WTC11 (cell line): Measurements from ENCODE around the gene SUPT5H. TPM values are rescaled to one million over a fixed set of nuclear protein-coding genes. Genes with fewer than 3 reads are reported as not detected.

Experiments
- ATAC-seq: fragments of 200-7000 bp; cut with Tn5 transposase; 2 replicates; pipeline ENCODE4 v1.10.0; 2021; ENCODE audit warnings: mild to moderate bottlenecking, moderate library complexity
- CTCF ChIA-PET: fragments of 300-600 bp; sonication (Branson Sonifier 250); formaldehyde crosslinking; loops from one replicate; lab custom pipeline; 2021; ENCODE audit warnings: antibody characterized with exemption; lab: Charles Lee
- POLR2A ChIA-PET: fragments of 350-600 bp; sonication (Branson Sonifier 250); formaldehyde crosslinking; loops from one replicate; lab custom pipeline; 2021; ENCODE audit warnings: antibody characterized with exemption; lab: Charles Lee
- DNase-seq: peaks from one replicate; pipeline ENCODE4 v3.0.0; 2021; ENCODE audit warnings: low spot score
- H3K27ac Mint-ChIP-seq: 2 replicates; pipeline ENCODE4 v1.8.0; 2021; ENCODE audit warnings: mixed read lengths
- H3K27me3 Mint-ChIP-seq: 2 replicates; pipeline ENCODE4 v1.8.0; 2021; ENCODE audit warnings: low read depth, mild to moderate bottlenecking, moderate library complexity, mixed read lengths
- H3K36me3 Mint-ChIP-seq: 2 replicates; pipeline ENCODE4 v1.8.0; 2021; ENCODE audit warnings: mixed read lengths
- H3K4me1 Mint-ChIP-seq: 2 replicates; pipeline ENCODE4 v1.8.0; 2022; ENCODE audit warnings: mixed read lengths
- H3K4me3 Mint-ChIP-seq: 2 replicates; pipeline ENCODE4 v1.8.0; 2021; ENCODE audit warnings: mild to moderate bottlenecking, moderate library complexity, mixed read lengths
- H3K9me3 Mint-ChIP-seq: 2 replicates; pipeline ENCODE4 v1.8.0; 2021; ENCODE audit warnings: mixed read lengths
- AR ChIP-seq: fragments of 250-450 bp; sonication (Bioruptor Pico); IDR thresholded peaks from 2 replicates; pipeline ENCODE4 v1.9.0; 2021; ENCODE audit warnings: mild to moderate bottlenecking
- ARID4B ChIP-seq: sonication (generic); formaldehyde crosslinking; IDR thresholded peaks from 2 replicates; pipeline ENCODE4 v1.8.0; 2023; ENCODE audit warnings: missing genetic modification reagents, mild to moderate bottlenecking, borderline replicate concordance
- ATF3 ChIP-seq: sonication (generic); formaldehyde crosslinking; conservative IDR thresholded peaks from 2 replicates; pipeline ENCODE4 v1.8.1; 2022; ENCODE audit warnings: mild to moderate bottlenecking, missing genetic modification reagents
- E2F1 ChIP-seq: sonication (generic); formaldehyde crosslinking; IDR thresholded peaks from 2 replicates; pipeline ENCODE4 v1.8.0; 2022; ENCODE audit warnings: mild to moderate bottlenecking, missing genetic modification reagents
- E2F4 ChIP-seq: sonication (generic); formaldehyde crosslinking; IDR thresholded peaks from 2 replicates; pipeline ENCODE4 v1.8.1; 2022; ENCODE audit warnings: low read depth, mild to moderate bottlenecking, moderate library complexity, missing genetic modification reagents, borderline replicate concordance
- E2F5 ChIP-seq: sonication (generic); formaldehyde crosslinking; IDR thresholded peaks from 2 replicates; pipeline ENCODE4 v1.8.1; 2022; ENCODE audit warnings: mild to moderate bottlenecking, moderate library complexity, missing genetic modification reagents
- FOXJ3 ChIP-seq: sonication (generic); formaldehyde crosslinking; IDR thresholded peaks from 2 replicates; pipeline ENCODE4 v1.9.0; 2021; ENCODE audit warnings: missing genetic modification reagents, mild to moderate bottlenecking, borderline replicate concordance
- HMGA2 ChIP-seq: fragments of 250-450 bp; sonication (Bioruptor Pico); IDR thresholded peaks from 2 replicates; pipeline ENCODE4 v1.4.0; 2021; ENCODE audit warnings: mild to moderate bottlenecking, moderate library complexity
- JAZF1 ChIP-seq: fragments of 250-450 bp; sonication (Bioruptor Pico); IDR thresholded peaks from 2 replicates; pipeline ENCODE4 v1.9.0; 2021; ENCODE audit warnings: moderate library complexity, mild to moderate bottlenecking, inconsistent platforms
- MYBL2 ChIP-seq: sonication (generic); formaldehyde crosslinking; IDR thresholded peaks from 2 replicates; pipeline ENCODE4 v1.8.1; 2023; ENCODE audit warnings: mild to moderate bottlenecking, moderate library complexity, missing genetic modification reagents
- SP1 ChIP-seq: sonication (generic); formaldehyde crosslinking; conservative IDR thresholded peaks from 2 replicates; pipeline ENCODE4 v1.8.1; 2022; ENCODE audit warnings: missing genetic modification reagents
- TEAD1 ChIP-seq: sonication (generic); formaldehyde crosslinking; IDR thresholded peaks from 2 replicates; pipeline ENCODE4 v1.8.0; 2022; ENCODE audit warnings: mild to moderate bottlenecking, missing genetic modification reagents
- USF1 ChIP-seq: sonication (generic); formaldehyde crosslinking; IDR thresholded peaks from 2 replicates; pipeline ENCODE4 v1.8.0; 2022; ENCODE audit warnings: mild to moderate bottlenecking, missing genetic modification reagents
- ZNF263 ChIP-seq: sonication (generic); formaldehyde crosslinking; IDR thresholded peaks from 2 replicates; pipeline ENCODE4 v1.8.1; 2022; ENCODE audit warnings: low read depth, mild to moderate bottlenecking, moderate library complexity, missing genetic modification reagents
- total RNA-seq: library from RNA; stranded (reverse); gene quantifications from 3 replicates; pipeline ENCODE4 v1.2.3, GENCODE V29; 2021
- TF ChIP-seq, protein P1 (sequence below): fragments of 250-450 bp; sonication (Bioruptor Pico); IDR thresholded peaks from 2 replicates; pipeline ENCODE4 v2.1.2; 2022; ENCODE audit warnings: mild to moderate bottlenecking, moderate library complexity
- TF ChIP-seq, protein P2 (sequence below): fragments of 250-450 bp; sonication (Bioruptor Pico); IDR thresholded peaks from 2 replicates; pipeline ENCODE4 v1.9.0; 2021; ENCODE audit warnings: moderate library complexity, mild to moderate bottlenecking, inconsistent platforms, borderline replicate concordance

SUPT5H gene
- total RNA-seq, 1 experiment from 2014 or later, result 135 TPM

DNA sequence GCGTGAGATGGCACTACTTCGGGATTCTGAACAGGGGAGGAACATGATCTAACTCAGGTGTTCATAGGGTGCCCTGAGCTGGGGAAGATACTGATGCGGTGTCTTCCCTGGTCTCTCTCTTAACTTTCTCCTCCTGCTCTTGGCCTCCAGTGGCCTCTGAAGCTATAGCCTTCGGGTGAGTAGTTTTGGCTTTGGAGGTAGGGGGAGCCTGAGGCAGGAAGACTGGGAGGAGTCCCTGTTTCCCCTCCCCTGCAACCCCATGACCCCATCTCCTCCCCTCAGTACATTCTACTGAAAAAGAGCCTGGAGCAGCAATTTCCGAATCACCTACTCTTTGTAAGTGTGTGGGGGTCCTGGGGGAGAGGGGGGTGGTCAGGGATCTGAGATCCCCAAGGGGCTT lies 73.1 kb downstream of the SUPT5H start (continued):
- TF ChIP-seq ATF3 (CRISPR knock-in tag) (no peak), HMGA2 (no peak), JAZF1 (no peak), AR (CRISPR knock-in tag) (no peak), MYBL2 (CRISPR knock-in tag) (no peak), USF1 (CRISPR knock-in tag) (no peak)
- TF ChIP-seq, protein P1, sequence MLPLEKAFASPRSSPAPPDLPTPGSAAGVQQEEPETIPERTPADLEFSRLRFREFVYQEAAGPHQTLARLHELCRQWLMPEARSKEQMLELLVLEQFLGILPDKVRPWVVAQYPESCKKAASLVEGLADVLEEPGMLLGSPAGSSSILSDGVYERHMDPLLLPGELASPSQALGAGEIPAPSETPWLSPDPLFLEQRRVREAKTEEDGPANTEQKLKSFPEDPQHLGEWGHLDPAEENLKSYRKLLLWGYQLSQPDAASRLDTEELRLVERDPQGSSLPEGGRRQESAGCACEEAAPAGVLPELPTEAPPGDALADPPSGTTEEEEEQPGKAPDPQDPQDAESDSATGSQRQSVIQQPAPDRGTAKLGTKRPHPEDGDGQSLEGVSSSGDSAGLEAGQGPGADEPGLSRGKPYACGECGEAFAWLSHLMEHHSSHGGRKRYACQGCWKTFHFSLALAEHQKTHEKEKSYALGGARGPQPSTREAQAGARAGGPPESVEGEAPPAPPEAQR (CRISPR knock-in tag), result no peak

DNA sequence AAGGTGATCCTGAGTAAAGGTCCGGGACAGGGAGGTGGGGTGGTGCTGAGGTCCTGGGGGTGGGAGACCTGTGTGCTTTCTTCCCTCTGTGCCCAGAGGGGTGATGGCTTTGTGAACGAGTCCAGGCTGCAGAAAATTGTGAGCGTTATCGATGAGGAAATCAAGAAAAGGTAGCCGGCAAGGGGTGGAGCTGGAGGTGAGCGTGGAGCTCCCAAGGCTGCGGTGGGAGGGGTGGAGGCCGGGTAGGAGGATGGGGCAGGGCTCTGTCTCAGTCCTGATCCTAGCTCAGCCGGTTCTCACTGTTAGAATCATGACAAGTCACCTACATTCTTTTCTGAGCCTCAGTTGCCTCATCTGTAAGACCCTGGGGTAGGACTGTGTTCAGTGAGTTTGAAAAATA lies 73.6 kb downstream of the SUPT5H start:
- Mint-ChIP-seq H3K36me3 (peaks cover 12% of the 10 kb centered on the region), H3K4me3 (peak overlapping the region; percentile 63), H3K27me3 (peaks cover 9% of the 10 kb centered on the region), H3K4me1 (peaks cover 27% of the 10 kb centered on the region), H3K27ac (peak overlapping the region; percentile 67; the same call in 1 of the 2 replicates), H3K9me3 (no peaks in the 10 kb centered on the region; the same call in 1 of the 2 replicates)
- ATAC-seq (no peak), DNase-seq (no peak)
- CTCF ChIA-PET, result interaction anchor here (0.8 to 3.3 kb wide), 10 partner anchors 13 to 78 kb away, joined by 3 to 24 read pairs (median 4); partner anchors contain the start of genes EID2B and TIMM50
- POLR2A ChIA-PET, result interaction anchor here (0.6 to 1.3 kb wide), 2 partner anchors 20 to 316 kb away, joined by 4 to 6 read pairs; no protein-coding TSS in a partner anchor
- TF ChIP-seq TEAD1 (no peak), ZNF263 (CRISPR knock-in tag) (no peak), E2F1 (CRISPR knock-in tag) (no peak), FOXJ3 (CRISPR knock-in tag) (no peak), HMGA2 (no peak), ARID4B (CRISPR knock-in tag) (no peak), E2F5 (no peak), SP1 (CRISPR knock-in tag) (no peak), E2F4 (CRISPR knock-in tag) (no peak), USF1 (CRISPR knock-in tag) (no peak)
- TF ChIP-seq, protein P2, sequence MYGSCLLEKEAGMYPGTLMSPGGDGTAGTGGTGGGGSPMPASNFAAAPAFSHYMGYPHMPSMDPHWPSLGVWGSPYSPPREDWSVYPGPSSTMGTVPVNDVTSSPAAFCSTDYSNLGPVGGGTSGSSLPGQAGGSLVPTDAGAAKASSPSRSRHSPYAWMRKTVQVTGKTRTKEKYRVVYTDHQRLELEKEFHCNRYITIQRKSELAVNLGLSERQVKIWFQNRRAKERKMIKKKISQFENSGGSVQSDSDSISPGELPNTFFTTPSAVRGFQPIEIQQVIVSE (CRISPR knock-in tag), result no peak
- TF ChIP-seq, protein P1 (CRISPR knock-in tag), result no peak
